GM19395 (cell line): ENCODE measurements around the gene RNF222.
"Not testable (repeated sequence)": the region's sequence is repeated elsewhere in the genome, so short reads cannot be mapped to it uniquely, and the experiment has no call there.

Source experiments
- ATAC-seq: cut with Tn5 transposase; IDR thresholded peaks from one replicate; pipeline ENCODE4 v1.9.1; 2021; ENCODE audit warnings: mild to moderate bottlenecking, moderate library complexity; ENCODE audit not compliant: unreplicated experiment

RNF222 gene

DNA sequence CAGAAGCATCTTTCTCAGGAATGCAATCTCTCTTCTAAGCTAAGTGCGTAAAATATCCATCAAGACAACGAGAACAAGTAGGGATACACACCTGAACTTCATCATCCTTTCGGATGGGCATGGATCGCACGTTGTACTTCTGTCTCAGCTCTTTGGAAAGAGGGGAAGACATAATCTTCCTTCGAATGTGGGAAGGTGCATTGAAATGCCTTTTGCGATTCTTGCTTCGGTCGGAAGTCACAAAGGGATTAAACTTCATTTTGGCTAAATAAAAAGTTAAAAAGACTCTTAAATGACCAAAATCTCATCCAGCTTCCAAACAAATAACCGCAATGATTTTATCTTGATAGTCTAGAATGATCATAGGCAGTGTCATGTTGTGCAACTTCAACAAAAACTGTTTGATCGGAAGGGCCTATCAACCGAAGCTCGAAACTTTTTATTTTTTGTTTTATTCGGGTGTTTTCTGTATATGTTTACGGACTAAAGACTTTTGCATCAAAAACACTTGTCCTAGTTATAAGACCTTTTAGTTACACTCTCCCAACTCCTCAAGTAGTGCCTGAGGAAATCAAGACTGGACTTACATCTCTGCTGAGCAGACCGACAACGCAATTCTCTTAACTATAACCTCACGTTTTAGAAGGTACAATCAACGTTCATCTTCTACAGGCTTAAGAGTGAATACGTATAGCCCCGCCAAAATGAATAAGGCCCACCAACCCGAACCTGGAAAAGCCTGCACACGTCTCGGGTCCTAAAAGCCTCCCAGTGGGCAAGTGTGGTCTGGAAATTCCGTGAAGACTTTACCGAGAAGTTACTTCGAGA, 15.4 kb downstream of the RNF222 start:
- ATAC-seq: no peak

DNA sequence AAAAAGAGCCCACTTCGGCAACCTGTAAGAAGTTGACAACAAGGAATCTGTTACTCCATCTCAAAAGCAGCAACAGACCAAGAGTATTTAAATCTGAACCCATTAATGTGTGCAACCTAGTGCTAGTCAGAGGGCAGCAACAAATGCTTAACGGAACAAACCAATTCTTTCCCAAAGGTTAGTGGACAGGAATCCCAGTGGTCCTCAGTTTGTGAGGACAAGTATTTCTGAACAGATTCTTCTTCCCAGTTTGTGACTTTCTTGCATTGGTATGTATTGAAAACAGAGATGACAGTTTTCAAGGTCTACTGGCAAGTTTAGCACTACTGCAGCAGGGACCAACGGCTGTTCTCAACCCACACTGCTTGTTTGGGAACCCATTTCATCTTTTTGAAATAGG, 17.6 kb downstream of the RNF222 start:
- no peak for ATAC-seq

DNA sequence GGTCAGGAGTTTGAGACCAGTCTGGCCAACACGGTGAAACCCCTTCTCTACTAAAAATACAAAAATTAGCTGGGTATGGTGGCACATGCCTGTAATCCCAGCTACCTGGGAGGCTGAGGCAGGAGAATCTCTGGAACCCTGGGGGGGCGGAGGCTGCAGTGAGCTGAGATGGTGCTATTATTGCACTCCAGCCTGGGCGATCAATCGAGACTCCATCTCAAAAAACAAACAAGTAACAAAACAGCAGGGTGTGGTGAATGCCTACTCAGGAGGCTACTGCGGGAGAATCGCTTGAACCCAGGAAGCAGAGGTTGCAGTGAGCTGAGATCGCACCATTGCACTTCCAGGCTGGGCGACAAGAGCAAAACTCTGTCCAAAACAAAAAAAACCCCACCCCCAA, 19.5 kb downstream of the RNF222 start:
- ATAC-seq: not testable (repeated sequence)

DNA sequence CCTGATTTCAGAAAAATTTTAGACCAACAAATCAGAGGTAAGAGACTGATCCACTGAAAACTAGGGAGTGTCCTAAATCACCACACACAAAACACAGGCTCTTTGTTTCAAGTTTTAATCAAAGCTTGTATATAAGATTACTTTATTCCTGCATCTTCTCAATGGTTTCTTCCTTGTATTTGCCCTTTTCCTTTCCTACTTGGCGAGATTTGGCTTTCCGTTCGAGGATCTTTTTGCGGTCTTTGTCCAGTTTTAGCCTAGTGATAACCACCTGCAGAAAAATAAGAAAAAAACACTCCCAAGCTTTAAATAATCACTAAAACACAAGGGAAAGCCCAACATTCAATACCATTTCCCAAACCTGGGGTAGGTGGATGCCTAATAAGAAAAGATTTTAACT, 20.2 kb downstream of the RNF222 start:
- no peak for ATAC-seq

DNA sequence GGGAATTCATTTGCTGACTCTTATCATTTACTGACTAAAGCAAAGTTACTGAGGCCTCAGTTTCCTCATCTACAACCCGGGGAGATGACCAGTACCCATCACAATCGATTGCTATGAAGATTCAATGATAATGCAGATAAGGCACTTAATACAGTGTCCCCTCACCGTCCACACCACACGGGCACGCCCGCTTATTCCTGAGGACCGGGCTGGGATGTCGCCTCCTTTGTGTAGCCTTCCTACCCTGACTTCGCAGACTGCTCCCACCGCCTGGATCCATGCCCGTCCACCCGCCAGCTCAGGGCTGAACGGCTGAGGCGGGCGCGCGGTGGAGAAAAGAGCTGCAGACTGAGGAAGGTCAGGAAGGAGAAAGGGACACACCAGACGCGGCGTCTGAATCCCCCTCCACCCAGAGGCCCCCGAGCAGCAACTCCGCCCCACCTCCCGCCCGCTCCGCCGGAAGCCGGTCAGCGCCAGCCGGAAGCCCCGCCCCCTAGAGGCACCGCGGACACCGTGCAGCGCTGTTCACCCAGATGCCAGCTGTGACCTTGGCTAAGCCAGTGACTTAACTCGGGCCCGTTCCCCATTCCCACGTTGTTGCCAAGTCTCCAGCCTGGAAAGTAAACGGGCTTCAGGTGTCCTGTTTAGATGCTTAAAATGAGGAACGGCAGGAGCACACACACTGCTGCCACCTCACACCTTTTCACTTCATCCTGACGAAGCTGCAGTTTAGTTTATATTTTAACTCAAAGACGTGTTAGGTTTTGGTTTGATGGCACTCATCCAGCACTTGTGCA, 21.2 kb downstream of the RNF222 start, which contains the start of gene KRABD2:
TSS of gene KRABD2 (minus strand) at position 434 of the 797 bp plus-strand sequence.
- peak; percentile 92 for ATAC-seq

DNA sequence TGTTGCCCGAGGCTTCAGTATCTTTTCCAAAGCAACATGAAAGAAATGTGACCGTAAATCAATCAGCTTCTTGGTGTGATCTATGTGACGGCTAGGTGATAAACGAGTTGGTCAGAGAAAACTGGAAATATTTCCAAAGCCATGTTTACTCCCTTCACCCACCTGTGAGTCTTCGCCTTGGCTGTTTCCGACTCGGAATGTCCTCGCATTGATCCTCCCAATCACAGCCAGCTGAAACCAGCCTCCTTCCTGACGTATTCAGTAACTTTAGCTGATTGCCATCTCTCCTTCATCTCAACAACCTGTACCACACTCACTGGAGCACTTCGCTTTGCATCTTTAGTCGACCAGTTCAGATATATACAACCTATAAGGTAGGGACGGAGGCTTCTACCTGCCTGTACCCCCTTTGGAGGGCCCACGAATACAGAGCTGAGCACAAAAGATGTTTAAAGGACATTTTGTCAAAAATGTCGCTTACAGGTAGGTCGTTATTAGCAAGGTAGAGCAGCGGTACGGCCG, 21.8 kb downstream of the RNF222 start:
- ATAC-seq: peak; percentile 14

DNA sequence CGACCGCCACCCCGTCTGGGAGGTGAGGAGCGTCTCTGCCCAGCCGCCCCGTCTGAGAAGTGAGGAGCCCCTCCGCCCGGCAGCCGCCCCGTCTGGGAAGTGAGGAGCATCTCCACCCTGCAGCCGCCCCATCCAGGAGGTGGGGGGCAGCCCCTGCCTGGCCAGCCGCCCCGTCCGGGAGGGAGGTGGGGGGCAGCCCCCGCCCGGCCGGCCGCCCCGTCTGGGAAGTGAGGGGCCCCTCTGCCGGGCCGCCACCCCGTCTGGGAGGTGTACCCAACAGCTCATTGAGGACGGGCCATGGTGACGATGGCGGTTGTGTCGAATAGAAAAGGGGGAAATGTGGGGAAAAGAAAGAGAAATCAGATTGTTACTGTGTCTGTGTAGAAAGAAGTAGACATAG, 23.8 kb downstream of the RNF222 start:
- ATAC-seq: not testable (repeated sequence)

DNA sequence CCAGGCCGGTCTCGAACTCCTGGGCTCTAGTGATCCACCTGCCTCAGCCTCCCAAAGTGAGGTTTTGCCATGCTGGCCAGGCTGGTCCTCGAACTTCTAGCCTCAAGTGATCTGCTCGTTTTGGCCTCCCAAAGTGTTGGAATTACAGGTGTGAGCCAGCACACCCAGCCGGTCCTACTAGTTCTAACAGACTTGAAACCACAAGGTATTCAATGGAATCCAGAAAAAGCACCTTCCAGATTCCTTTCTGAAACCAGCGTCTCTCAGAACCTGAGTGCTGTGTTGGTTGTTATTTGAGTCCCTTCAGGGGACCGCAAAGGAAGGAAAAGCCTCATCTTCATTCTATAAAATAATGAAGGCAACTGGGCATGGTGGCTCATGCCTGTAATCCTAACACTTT, 25.2 kb downstream of the RNF222 start:
- no peak for ATAC-seq

DNA sequence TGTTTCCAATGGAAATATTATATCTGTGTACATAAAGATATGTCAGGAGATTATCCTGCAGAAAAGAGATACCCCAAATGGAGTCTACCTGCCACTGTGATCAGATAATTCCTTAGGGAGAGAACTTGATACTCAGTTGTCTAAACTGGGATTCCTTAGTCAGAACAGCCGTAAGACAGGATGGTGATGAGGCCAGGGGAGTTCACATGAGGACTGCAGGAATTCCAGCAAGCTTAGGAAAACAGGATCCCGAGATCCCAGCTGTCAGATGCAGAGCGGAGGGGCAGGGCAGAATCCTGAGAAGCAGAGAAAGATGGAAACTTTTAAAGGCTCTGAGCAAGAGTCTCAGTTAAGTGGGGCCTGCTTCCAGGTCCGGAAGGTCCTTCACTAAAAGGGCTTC, 25.8 kb downstream of the RNF222 start:
- no peak for ATAC-seq

DNA sequence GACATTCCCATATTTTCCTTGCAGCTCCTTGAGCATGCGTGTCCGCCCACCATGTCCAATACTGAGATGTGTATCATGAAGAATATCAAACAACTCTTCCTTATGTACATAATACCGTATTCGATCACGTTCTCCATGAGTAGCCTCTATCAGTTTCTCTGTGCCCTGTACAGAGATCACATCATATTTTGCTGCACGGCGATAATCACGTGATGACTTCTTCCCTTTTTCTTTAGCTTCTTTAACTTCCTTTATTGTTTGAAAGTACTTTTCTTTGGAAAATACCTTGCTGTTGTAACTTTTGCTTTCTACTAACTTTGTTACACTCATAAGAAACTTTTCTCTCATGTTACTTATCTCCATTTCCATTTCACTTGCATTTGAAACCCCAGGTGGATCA, 27.7 kb downstream of the RNF222 start:
- no peak for ATAC-seq

DNA sequence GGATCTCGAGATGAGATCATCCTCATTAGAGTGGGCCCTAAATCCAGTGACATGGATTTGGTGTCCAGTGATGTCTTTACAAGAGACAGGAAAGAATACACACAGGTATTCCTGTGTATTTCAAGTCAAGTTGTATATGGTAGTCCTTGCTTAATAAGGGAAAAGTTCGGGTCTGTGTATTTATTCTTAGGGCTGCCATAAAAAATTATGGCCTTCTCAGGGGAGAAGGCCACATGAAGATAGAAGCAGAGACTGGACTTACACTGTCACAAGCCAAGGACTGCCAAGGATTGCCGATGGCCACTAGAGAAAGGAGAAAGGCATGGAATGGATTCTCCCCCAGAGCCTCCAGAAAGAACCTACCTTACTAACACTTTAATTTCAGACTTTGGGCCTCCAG, 29.4 kb downstream of the RNF222 start:
- no peak for ATAC-seq

DNA sequence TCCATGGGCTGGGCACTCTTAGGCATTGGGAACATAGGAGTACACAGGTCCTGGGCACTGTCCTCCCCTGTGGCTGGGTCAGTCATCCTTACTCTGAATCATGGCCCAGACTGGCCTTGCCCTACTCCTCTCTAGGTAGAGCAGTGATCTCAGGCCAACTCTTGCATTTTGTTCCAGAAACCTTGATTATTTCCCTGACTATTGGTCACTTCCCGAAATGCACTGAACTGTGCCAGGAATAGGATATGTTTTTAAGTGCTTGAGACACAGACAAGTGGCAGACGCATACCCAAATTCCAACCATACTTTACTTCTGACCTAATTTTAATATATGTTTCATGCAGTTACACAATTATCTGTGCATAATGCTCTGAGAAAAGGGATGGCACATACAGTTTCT, 31.4 kb downstream of the RNF222 start:
- no peak for ATAC-seq

DNA sequence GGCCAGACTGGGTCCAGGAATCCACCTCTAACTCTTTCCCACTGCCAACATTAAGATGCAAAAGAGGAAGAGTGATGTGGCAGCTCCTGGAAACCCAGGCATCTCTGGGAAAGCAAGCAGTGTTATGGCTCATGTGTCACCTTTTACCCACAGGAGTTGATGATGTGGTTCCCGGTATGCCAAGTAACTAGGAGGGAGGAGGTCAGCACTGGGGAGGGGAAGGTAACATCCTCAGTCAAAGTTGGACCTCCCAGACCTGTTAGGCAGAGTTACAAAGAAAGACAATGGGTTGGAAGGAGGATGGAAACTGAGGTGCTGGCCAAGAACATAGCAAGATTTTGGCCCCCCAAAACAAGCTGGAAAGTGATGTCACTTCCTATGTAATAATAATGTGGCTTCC, 32.5 kb downstream of the RNF222 start:
- ATAC-seq: no peak

DNA sequence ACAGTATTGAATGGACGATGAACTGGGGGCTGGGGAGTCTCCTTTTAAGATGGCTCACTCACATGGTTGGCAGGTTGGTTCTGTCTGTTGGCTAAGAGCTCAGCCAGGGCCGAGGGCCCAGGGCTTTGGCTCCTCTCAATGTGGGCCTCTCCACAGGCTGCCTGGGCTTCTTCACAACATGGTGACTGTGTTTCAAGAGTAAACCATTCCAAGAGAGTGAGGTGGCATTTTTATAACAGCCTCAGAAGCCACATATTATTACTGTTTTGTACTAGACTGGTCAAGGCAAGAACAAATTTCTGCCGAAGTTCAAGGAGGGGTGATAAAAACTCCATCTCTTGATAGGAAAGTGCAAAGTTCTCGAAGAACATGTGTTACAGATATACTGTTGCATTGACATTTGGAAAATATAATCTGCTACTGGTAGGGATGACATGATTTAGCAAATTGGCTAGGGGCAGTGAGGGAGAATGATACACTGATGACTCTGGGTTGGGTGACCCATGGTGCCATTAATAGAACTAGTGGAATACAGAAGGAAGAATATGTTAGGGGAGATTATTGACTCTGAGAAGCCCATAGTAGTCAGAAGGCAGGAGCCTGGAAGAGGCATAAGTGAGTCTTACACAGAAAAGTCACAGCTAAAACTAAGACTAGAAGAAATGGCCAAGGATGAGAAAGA, 34.8 kb downstream of the RNF222 start:
- no peak for ATAC-seq

DNA sequence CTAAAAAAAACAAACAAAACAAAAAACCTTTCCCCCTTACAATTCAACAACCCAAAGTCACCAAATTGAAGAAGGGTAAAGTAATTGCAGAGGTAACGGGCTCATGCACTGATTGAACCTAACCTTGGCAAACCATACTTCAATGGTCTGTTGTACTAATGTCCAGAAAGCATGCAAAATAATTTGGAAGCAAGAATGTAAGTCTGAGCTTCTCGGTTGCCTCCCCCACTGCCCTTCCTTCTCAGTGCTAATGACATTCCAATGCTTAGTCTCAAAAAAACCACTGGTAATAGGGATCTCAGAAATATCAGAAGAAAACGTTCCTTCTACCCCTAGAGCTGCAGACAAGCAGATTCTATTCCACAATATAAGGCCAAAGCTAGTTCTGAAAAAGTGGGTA, 36.9 kb downstream of the RNF222 start:
- no peak for ATAC-seq

DNA sequence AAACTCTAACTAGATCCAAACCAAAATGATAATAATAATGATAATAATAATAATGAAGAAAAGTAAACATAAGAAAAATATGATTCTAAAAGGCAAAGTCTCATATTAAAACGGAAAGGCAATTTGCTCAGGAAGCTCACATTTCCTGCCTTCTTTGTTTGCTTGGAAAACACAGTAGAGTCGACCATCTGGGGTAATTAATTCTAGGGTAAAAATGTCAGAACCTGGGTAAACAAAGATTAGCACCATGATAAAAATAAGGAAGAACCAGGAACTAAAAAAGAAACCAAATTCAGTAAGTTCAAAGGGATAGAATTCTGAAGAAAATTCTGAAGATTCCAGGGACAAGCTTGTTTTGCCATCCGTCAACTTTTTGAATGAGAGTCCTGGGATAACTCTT, 37.4 kb downstream of the RNF222 start:
- no peak for ATAC-seq

DNA sequence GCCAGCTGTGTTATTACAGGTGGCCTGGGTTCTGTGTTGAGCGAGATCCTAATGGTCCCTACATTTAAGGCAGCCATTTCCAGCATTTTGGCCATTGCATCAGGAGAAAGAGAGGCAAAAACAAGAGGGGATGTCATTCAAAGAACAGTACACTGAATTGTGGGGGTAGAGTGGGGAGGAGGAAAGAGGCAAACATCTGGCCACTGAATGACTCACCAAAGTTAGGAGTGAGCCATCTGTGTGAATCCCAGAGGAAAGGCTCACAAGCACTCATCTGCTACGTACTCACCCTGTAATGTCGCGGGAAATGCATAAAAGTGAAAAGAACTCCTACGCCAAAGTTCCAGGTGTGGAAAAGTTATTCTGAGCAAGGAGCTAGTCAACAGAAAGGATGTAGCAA, 37.9 kb downstream of the RNF222 start:
- no peak for ATAC-seq

DNA sequence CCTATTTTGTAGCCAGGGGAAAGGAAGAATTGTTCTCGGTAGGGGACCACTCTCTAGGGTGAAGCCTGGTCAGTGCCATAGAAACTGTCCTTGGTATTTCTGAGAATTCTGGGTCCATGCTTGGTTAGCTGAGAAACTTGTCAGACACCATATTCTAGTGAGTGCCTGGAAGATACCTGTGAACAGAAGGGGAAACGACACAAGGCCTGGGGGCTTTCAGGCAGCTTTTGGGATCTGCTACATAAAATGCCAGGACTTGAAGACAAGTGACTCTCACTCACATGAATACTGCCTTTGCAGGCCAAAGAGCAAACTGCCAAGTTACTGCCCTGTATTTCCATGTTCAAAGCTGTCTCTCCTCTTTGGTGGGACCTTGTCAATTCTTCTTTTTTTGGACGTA, 39.7 kb downstream of the RNF222 start:
- ATAC-seq: no peak

DNA sequence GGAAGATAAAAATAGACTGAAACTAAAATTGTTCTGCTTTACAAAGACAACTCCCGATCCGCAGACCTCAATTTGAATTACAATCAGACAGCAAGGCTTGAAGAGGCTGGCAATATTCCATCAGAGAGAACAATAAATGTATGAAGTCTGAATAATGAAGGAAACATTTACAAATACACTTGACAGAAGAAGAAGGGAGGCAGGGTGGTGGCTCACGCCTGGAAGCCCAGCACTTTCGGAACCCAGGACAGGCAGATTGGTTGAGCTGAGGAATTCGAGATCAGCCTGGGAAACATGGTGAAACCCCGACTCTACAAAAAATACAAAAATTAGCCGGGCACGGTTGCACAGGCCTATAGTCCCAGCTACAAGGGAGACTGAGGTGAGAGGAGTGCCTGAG, 43.4 kb downstream of the RNF222 start:
- no peak for ATAC-seq

DNA sequence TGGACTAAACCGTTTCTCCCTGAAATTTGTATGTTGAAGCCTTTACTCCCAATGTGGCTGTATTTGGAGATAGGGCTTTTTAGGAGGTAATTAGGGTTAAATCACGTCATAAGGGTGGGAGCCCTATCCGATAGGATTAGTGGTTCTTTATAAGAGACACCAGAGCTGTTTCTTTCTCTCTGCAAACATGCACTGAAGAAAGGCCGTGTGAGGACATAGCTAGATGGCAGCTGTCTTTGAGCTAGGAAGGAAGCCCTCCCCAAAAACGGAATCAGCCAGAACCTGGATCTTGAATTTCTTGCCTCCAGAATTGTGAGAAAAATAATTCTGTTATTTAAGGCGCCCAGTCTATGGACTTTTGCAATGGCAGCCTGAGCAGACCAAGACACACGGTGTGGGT, 43.9 kb downstream of the RNF222 start:
- ATAC-seq: no peak

DNA sequence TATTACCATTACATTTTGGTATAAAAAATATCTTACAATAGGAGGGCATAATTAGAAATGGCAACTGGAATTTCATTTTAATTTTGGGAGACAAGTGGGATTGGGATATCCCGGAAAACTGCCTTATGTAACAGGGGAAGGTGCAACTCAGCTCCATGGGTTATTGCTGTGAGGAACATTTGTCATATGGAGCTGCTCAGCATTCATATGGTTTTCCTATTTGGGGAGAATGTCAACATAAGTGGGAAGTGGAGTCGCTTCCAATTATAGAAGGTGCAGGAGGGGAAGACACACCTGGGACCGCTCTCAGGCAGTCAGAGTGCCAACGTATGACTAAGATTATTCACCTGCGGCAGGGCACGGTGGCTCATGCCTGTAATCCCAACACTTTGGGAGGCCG, 47.3 kb downstream of the RNF222 start:
- ATAC-seq: no peak
